ENCODE measurements around the gene GAGE13. TPM values are rescaled to one million over a fixed set of nuclear protein-coding genes. Genes with fewer than 3 reads are reported as not detected.

The GAGE13 gene
- polyA plus RNA-seq, 1 of the 3 experiments (the other 2 are of a cell fraction), result not detected

GRCh38 chrX:49286581-49286980 lies 44.8 kb upstream of the GAGE13 start:
- no peak overlapping the region for H3K27ac ChIP-seq (ENCODE audit: low read depth in 2 of 2, low read length in 1 of 2)
- no peaks in the 10 kb centered on the region; a peak in 1 of 4 replicates for H3K4me1 ChIP-seq (ENCODE audit: control insufficient read depth in 1 of 2, insufficient read depth in 2 of 2, low read depth in 1 of 2, low read length in 1 of 2)
- no peaks in the 10 kb centered on the region for H3K9me3 ChIP-seq
- H4K20me1 ChIP-seq (ENCODE audit: insufficient read depth), result no peaks in the 10 kb centered on the region
- H3K9ac ChIP-seq, result no peak overlapping the region
- WGBS (ENCODE audit: low lambda C conversion rate), result 81% methylated on average over 3 of the region's 4 CpGs
- no peak overlapping the region for H2AFZ ChIP-seq (ENCODE audit: low read depth)
- no peaks in the 10 kb centered on the region for H3K9me2 ChIP-seq
- POLR2A ChIA-PET, result no interaction called here
- H3K79me2 ChIP-seq (ENCODE audit: insufficient read depth), result no peaks in the 10 kb centered on the region
- peaks cover 8% of the 10 kb centered on the region; the same call in 1 of the 2 replicates for H3K27me3 ChIP-seq (ENCODE audit: insufficient read depth)
- CTCF ChIA-PET, result interaction anchor here (2.2 kb wide), 1 partner anchor 468 kb away, joined by 6 read pairs; no protein-coding TSS in a partner anchor
- H3K4me3 ChIP-seq (ENCODE audit: low read depth in 2 of 2, low read length in 1 of 2), result no peak overlapping the region
- TF ChIP-seq TAF1 (IDR thresholded peaks at IDR 0.05; ENCODE audit: borderline replicate concordance, low read depth, low read length), result no peak
- TF ChIP-seq TCF12 (IDR thresholded peaks at IDR 0.05), result no peak
- TF ChIP-seq ZBTB33 (IDR thresholded peaks at IDR 0.05; ENCODE audit: borderline replicate concordance, low read depth), result no peak
- TF ChIP-seq, protein P1, sequence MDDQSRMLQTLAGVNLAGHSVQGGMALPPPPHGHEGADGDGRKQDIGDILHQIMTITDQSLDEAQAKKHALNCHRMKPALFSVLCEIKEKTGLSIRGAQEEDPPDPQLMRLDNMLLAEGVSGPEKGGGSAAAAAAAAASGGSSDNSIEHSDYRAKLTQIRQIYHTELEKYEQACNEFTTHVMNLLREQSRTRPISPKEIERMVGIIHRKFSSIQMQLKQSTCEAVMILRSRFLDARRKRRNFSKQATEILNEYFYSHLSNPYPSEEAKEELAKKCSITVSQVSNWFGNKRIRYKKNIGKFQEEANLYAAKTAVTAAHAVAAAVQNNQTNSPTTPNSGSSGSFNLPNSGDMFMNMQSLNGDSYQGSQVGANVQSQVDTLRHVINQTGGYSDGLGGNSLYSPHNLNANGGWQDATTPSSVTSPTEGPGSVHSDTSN (IDR thresholded peaks at IDR 0.05), result no peak
- no peak for TF ChIP-seq GABPA (IDR thresholded peaks at IDR 0.05; ENCODE audit: low read depth)
- no peak for TF ChIP-seq MEF2A (IDR thresholded peaks at IDR 0.05; ENCODE audit: borderline replicate concordance, low read depth)
- TF ChIP-seq FOXM1 (IDR thresholded peaks at IDR 0.05; ENCODE audit: low read depth), result no peak
- no peak for TF ChIP-seq EZH2phosphoT487 (IDR thresholded peaks at IDR 0.05; ENCODE audit: borderline replicate concordance, low read depth)
- H3F3A ChIP-seq (replicated peaks; ENCODE audit: insufficient read depth), result no peaks in the 10 kb centered on the region
- H3K4me2 ChIP-seq, result no peak overlapping the region
- H3K36me3 ChIP-seq (replicated peaks in 1 of 2; ENCODE audit: control insufficient read depth in 1 of 2, insufficient read depth in 2 of 2, low read length in 1 of 2), result no peaks in the 10 kb centered on the region
- DNase-seq, result no peak

DNA sequence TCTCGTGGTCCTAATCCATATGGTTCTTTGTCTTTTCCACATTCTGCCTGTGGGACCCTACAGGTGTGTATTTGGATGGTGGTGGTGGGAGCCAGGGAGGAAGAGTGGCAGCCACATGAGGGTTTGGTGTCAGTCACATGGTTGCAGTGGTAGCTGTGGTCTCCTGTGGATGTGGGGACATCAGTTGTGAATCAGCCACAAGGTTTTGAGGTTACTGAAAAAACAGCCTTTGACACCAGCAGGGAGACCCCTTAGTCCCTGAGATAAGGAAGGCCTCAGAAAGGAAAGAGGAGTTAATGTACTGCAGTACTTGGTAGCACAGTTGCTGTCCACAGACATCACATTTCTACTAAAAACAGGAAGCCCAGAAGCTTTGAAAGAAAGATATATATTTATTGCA lies 43.7 kb upstream of the GAGE13 start:
- ChIA-PET CTCF (no interaction called here), POLR2A (no interaction called here)
- Histone ChIP-seq H3K36me3 (replicated peaks in 1 of 2; ENCODE audit: control insufficient read depth in 1 of 2, insufficient read depth in 2 of 2, low read length in 1 of 2) (no peaks in the 10 kb centered on the region), H3K9ac (no peak overlapping the region), H3K27ac (ENCODE audit: low read depth in 2 of 2, low read length in 1 of 2) (no peak overlapping the region), H3K79me2 (ENCODE audit: insufficient read depth) (no peaks in the 10 kb centered on the region), H3K4me1 (ENCODE audit: control insufficient read depth in 1 of 2, insufficient read depth in 2 of 2, low read depth in 1 of 2, low read length in 1 of 2) (no peaks in the 10 kb centered on the region), H3K9me3 (no peaks in the 10 kb centered on the region), H3K9me2 (no peaks in the 10 kb centered on the region), H3F3A (replicated peaks; ENCODE audit: insufficient read depth) (no peaks in the 10 kb centered on the region), H4K20me1 (ENCODE audit: insufficient read depth) (no peaks in the 10 kb centered on the region), H3K4me3 (ENCODE audit: low read depth in 2 of 2, low read length in 1 of 2) (no peak overlapping the region), H3K4me2 (no peak overlapping the region), H2AFZ (ENCODE audit: low read depth) (no peak overlapping the region), H3K27me3 (ENCODE audit: insufficient read depth) (peaks cover 10% of the 10 kb centered on the region; the same call in 1 of the 2 replicates)
- 42% methylated on average over 1 of the region's 1 CpG for WGBS (ENCODE audit: low lambda C conversion rate)
- DNase-seq, result no peak
- TF ChIP-seq USF2 (IDR thresholded peaks at IDR 0.05; ENCODE audit: borderline replicate concordance, low read depth, low read length) (no peak), NRF1 (IDR thresholded peaks at IDR 0.05; ENCODE audit: low read depth, low read length) (no peak), TEAD4 (IDR thresholded peaks at IDR 0.05; ENCODE audit: borderline replicate concordance, insufficient read depth) (no peak), CHD2 (IDR thresholded peaks at IDR 0.05; ENCODE audit: low read length, partially characterized antibody) (no peak), GATA2 (CRISPR knock-in tag; IDR thresholded peaks at IDR 0.05) (no peak), RCOR1 (IDR thresholded peaks at IDR 0.05; ENCODE audit: low read length) (no peak), ELF1 (IDR thresholded peaks at IDR 0.05) (no peak), SIN3A (IDR thresholded peaks at IDR 0.05; ENCODE audit: borderline replicate concordance, low read depth, low read length) (no peak), POLR2AphosphoS5 (IDR thresholded peaks at IDR 0.05; ENCODE audit: low read depth, low read length) (no peak), EZH2phosphoT487 (IDR thresholded peaks at IDR 0.05; ENCODE audit: borderline replicate concordance, low read depth) (no peak)
- TF ChIP-seq, protein P2, sequence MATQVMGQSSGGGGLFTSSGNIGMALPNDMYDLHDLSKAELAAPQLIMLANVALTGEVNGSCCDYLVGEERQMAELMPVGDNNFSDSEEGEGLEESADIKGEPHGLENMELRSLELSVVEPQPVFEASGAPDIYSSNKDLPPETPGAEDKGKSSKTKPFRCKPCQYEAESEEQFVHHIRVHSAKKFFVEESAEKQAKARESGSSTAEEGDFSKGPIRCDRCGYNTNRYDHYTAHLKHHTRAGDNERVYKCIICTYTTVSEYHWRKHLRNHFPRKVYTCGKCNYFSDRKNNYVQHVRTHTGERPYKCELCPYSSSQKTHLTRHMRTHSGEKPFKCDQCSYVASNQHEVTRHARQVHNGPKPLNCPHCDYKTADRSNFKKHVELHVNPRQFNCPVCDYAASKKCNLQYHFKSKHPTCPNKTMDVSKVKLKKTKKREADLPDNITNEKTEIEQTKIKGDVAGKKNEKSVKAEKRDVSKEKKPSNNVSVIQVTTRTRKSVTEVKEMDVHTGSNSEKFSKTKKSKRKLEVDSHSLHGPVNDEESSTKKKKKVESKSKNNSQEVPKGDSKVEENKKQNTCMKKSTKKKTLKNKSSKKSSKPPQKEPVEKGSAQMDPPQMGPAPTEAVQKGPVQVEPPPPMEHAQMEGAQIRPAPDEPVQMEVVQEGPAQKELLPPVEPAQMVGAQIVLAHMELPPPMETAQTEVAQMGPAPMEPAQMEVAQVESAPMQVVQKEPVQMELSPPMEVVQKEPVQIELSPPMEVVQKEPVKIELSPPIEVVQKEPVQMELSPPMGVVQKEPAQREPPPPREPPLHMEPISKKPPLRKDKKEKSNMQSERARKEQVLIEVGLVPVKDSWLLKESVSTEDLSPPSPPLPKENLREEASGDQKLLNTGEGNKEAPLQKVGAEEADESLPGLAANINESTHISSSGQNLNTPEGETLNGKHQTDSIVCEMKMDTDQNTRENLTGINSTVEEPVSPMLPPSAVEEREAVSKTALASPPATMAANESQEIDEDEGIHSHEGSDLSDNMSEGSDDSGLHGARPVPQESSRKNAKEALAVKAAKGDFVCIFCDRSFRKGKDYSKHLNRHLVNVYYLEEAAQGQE (IDR thresholded peaks at IDR 0.05; ENCODE audit: low read depth, low read length), result no peak
- TF ChIP-seq, protein P3, sequence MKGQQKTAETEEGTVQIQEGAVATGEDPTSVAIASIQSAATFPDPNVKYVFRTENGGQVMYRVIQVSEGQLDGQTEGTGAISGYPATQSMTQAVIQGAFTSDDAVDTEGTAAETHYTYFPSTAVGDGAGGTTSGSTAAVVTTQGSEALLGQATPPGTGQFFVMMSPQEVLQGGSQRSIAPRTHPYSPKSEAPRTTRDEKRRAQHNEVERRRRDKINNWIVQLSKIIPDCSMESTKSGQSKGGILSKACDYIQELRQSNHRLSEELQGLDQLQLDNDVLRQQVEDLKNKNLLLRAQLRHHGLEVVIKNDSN (IDR thresholded peaks at IDR 0.05; ENCODE audit: borderline replicate concordance, low read depth), result no peak
- TF ChIP-seq, protein P1 (IDR thresholded peaks at IDR 0.05), result no peak

Data from SK-N-SH (cell line).